Measurements from ENCODE around the gene PIGC.
A peak's percentile ranks its signal among the peaks of the same experiment; 100 is the strongest.

PIGC gene

DNA sequence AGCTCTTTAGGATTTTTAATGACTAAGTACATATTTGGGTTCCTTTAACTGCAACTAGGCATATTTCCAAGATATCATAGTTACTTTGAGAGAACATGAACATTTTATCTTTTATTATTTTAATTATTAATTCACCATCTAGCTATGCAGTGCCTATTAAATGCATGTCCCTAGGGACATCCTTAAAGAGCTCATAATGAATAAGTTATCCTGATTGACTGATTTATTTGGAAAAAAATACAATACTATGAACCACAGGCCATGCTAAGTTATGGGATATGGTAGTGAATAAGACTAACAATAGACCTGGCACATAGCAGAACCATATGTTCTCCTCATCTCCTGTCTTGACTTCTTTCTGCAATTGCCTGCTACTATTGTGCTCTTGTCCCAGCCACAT lies 39.7 kb downstream of the PIGC start:
- TF ChIP-seq, protein P1, sequence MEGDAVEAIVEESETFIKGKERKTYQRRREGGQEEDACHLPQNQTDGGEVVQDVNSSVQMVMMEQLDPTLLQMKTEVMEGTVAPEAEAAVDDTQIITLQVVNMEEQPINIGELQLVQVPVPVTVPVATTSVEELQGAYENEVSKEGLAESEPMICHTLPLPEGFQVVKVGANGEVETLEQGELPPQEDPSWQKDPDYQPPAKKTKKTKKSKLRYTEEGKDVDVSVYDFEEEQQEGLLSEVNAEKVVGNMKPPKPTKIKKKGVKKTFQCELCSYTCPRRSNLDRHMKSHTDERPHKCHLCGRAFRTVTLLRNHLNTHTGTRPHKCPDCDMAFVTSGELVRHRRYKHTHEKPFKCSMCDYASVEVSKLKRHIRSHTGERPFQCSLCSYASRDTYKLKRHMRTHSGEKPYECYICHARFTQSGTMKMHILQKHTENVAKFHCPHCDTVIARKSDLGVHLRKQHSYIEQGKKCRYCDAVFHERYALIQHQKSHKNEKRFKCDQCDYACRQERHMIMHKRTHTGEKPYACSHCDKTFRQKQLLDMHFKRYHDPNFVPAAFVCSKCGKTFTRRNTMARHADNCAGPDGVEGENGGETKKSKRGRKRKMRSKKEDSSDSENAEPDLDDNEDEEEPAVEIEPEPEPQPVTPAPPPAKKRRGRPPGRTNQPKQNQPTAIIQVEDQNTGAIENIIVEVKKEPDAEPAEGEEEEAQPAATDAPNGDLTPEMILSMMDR (IDR thresholded peaks at IDR 0.05; ENCODE audit: low read depth, low read length, missing control alignments) = no peak
- no peak for DNase-seq (ENCODE audit: extremely low read depth, low read depth)
- H3K4me3 ChIP-seq (replicated peaks; ENCODE audit: low read depth, low read length) = no peak overlapping the region

DNA sequence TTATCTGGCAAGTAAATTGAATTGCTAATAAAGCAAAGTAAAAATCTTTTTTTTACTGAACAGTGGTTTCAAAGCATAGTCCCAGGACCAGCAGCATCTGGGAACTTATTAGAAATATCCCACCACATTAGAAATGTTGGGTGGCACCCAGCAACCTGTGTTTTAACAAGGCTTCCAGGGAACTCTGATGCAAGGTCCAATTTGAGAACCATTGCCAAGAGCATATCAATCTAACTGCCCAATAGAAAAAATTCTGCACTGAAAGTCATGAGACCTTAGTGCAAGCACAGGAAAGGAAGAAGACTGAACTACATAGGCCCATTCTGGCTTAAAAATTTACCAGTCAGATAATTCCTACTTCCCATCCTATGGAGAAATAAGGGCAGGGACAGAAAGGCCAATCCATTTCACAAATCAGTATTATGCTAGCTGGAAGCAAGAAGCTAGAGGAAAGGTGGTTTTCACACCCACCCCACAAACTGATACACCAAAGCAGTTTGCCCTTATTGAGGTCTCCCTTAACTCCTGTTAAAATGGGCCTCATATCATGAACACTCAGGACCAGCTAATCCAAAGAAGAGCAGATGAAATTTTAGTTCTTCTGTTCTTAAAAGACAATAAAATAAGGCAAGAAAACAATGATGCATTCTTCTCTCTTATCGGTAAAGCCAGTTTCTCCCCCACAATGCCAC lies 40.8 kb downstream of the PIGC start:
- TF ChIP-seq, protein P1 (IDR thresholded peaks at IDR 0.05; ENCODE audit: low read depth, low read length, missing control alignments) = no peak
- DNase-seq (ENCODE audit: extremely low read depth, low read depth) = no peak
- H3K4me3 ChIP-seq (replicated peaks; ENCODE audit: low read depth, low read length) = no peak overlapping the region

GRCh38 chr1:172401892-172402291 lies 42.0 kb downstream of the PIGC start:
- no peak overlapping the region for H3K4me3 ChIP-seq (replicated peaks; ENCODE audit: low read depth, low read length)
- TF ChIP-seq, protein P1 (IDR thresholded peaks at IDR 0.05; ENCODE audit: low read depth, low read length, missing control alignments) = peak; percentile 7
- DNase-seq (ENCODE audit: extremely low read depth, low read depth) = no peak

DNA sequence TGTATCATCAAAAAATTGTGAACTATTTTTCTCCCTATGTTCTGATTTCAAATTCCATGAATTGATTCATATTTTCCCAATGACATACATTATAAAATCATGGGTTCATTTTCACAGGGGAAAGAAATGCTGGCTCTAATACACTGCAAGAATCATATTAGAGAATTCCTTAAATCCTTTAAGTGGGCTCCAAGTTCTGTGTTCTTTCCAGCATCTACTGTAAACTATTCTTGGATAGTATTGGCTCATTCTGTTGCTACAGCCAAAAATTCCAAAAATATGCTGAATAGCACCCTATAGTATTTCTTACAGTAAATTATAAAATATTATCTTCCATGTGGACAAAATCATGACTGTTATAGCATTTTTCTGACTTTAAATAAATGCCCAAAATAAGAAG lies 42.4 kb downstream of the PIGC start:
- TF ChIP-seq, protein P1 (IDR thresholded peaks at IDR 0.05; ENCODE audit: low read depth, low read length, missing control alignments) = no peak
- H3K4me3 ChIP-seq (replicated peaks; ENCODE audit: low read depth, low read length) = no peak overlapping the region
- no peak for DNase-seq (ENCODE audit: extremely low read depth, low read depth)

DNA sequence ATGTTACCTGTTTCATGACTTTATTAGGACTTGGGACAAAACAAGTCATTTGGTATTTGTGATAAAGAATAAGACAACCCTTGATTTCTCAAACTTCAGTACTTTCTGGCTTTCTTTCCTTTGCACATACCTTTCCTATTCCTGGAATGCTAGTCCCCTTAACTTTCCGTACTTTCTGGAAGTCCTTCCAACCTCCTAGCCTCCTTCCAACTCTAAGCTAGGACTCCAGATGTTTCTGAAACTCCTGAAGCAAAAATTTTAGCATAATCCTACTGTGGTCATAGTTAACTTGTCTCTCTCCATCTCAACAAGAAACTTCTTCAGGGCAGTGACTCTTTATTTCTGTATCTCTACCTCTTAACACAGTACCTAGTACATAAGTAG lies 43.2 kb downstream of the PIGC start:
- no peak overlapping the region for H3K4me3 ChIP-seq (replicated peaks; ENCODE audit: low read depth, low read length)
- TF ChIP-seq, protein P1 (IDR thresholded peaks at IDR 0.05; ENCODE audit: low read depth, low read length, missing control alignments) = no peak
- DNase-seq (ENCODE audit: extremely low read depth, low read depth) = no peak

- no peak for DNase-seq (ENCODE audit: extremely low read depth, low read depth)
- H3K4me3 ChIP-seq (replicated peaks; ENCODE audit: low read depth, low read length) = no peak overlapping the region
- TF ChIP-seq, protein P1 (IDR thresholded peaks at IDR 0.05; ENCODE audit: low read depth, low read length, missing control alignments) = no peak
Observed at GRCh38 chr1:172399756-172400721, 43.8 kb downstream of the PIGC start.
